NOMO-1 treated with dmso at 0.1 percent for 144 hours (cell line): ENCODE data around the gene MARCO.
"Not testable (repeated sequence)": the region's sequence is repeated elsewhere in the genome, so short reads cannot be mapped to it uniquely, and the experiment has no call there.

Experiments
- DNase-seq: peaks from one replicate; lab custom pipeline; 2025; ENCODE audit not compliant: unreplicated experiment; lab: John Stamatoyannopoulos, UW

Gene MARCO

DNA sequence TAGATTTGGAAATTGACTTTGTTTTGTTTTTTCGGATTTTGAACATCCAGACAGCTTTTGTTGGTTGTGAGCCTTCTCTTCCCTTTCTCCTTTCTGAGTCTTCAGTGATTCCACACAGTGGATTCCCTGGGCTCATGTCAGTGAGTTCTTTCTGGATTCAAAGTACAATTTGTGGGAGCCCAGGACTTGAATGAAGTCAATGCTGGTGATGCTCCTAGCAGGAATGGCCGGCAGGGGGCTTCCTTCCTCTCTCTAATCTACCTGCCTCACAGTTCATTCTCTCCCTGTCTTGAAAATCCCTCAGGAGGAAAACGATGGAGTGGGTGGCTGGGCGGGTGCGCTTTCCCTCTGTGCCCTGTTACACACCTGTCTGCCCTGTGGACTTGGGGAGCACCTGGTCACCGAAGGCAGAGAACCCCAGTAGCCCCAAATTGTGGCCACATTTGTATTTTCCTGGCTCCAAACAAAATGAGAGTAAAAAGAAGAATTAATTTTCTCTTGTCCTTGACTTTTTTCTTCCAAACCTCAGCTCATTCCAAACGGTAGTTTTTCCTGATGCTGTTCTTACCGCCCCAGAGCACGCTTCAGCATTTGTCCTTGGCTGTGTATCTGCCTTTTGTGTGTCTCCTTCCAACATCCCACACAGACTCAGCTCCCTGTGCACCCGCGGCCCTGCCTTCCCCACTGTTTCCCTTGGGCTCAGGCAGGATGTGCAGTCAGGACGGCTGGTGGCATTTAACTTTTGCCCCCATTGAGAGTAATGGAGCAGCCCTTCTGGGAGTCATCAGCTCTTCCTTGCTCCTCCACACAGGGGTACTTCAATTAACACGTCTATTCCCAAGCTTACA is 86.6 kb downstream of the MARCO start:
- DNase-seq: no peak

- no peak for DNase-seq
These were observed 87.3 kb downstream of the MARCO start for GRCh38 chr2:119029297-119029696.

DNA sequence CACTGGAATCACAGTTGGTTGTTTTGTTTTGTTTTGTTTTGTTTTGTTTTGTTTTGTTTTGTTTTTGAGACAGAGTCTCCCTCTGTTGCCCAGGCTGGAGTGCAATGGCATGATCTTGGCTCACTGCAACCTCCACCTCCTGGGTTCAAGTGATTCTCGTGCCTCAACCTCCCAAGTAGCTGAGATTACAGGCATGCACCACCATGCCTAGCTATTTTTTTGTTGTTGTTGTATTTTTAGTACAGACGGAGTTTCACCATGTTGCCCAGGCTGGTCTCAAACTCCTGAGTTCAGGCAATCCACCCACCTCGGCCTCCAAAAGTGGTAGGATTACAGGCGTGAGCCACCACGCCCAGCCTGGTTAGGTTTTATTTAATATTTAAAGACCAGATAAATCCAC is 95.9 kb downstream of the MARCO start:
- DNase-seq: not testable (repeated sequence)

GRCh38 chr2:119040730-119041129 is 98.7 kb downstream of the MARCO start:
- DNase-seq: no peak
